NOMO-1 treated with dmso at 0.1 percent for 144 hours (cell line): ENCODE measurements around the gene ABCC4.

ENCODE experiments used
- DNase-seq: peaks from one replicate; lab custom pipeline; 2025; ENCODE audit not compliant: unreplicated experiment; lab: John Stamatoyannopoulos, UW

ABCC4 gene

GRCh38 chr13:95261956-95262355 is 39.3 kb downstream of the ABCC4 start:
- no peak for DNase-seq

GRCh38 chr13:95260031-95260525 is 41.2 kb downstream of the ABCC4 start:
- DNase-seq, result no peak

- DNase-seq, result no peak
Measured at GRCh38 chr13:95258619-95259194, 42.5 kb downstream of the ABCC4 start.

- no peak for DNase-seq
Measured at GRCh38 chr13:95258098-95258497, 43.2 kb downstream of the ABCC4 start.

GRCh38 chr13:95256091-95256490 is 45.2 kb downstream of the ABCC4 start:
- DNase-seq, result no peak

- no peak for DNase-seq
Measured at GRCh38 chr13:95255072-95255732, 46.0 kb downstream of the ABCC4 start.

GRCh38 chr13:95254339-95254738 is 46.9 kb downstream of the ABCC4 start:
- DNase-seq, result no peak

GRCh38 chr13:95253033-95253432 is 48.2 kb downstream of the ABCC4 start:
- DNase-seq, result no peak

- DNase-seq, result no peak
Measured at GRCh38 chr13:95251641-95252040, 49.6 kb downstream of the ABCC4 start.

- no peak for DNase-seq
Measured at GRCh38 chr13:95250961-95251360, 50.3 kb downstream of the ABCC4 start.

- DNase-seq, result no peak
Measured at GRCh38 chr13:95248953-95249352, 52.3 kb downstream of the ABCC4 start.

- no peak for DNase-seq
Measured at GRCh38 chr13:95247852-95248251, 53.4 kb downstream of the ABCC4 start.

- DNase-seq, result no peak
Measured at GRCh38 chr13:95247171-95247570, 54.1 kb downstream of the ABCC4 start.

GRCh38 chr13:95246292-95247082 is 54.8 kb downstream of the ABCC4 start:
- peak; percentile 25 for DNase-seq

- no peak for DNase-seq
Measured at GRCh38 chr13:95245071-95245470, 56.2 kb downstream of the ABCC4 start.

GRCh38 chr13:95243207-95243606 is 58.0 kb downstream of the ABCC4 start:
- peak; percentile 15 for DNase-seq

GRCh38 chr13:95241321-95241720 is 59.9 kb downstream of the ABCC4 start:
- no peak for DNase-seq

GRCh38 chr13:95239283-95239682 is 62.0 kb downstream of the ABCC4 start:
- DNase-seq, result peak; percentile 20

GRCh38 chr13:95237310-95237870 is 63.9 kb downstream of the ABCC4 start:
- no peak for DNase-seq

GRCh38 chr13:95236774-95237173 is 64.5 kb downstream of the ABCC4 start:
- DNase-seq, result no peak

- DNase-seq, result no peak
Measured at GRCh38 chr13:95235974-95236373, 65.3 kb downstream of the ABCC4 start.
